Sigmoid colon (tissue), 4 donors: ENCODE data around the gene PCDHA10.

ENCODE experiments used
- POLR2A ChIP-seq, 2 donors: fragments of 450-650 bp; IDR thresholded peaks; one replicate each; pipeline ENCODE4 v1.6.1; 2016; ENCODE audit warnings: antibody characterized with exemption in 2 of 2, mild to moderate bottlenecking in 2 of 2, moderate library complexity in 2 of 2
- POLR2AphosphoS5 ChIP-seq, 4 donors: sonication (generic); formaldehyde crosslinking; IDR thresholded peaks; one replicate each; pipeline ENCODE4 v1.6.1; 2017; ENCODE audit warnings: antibody characterized with exemption in 4 of 4
- TF ChIP-seq, protein P1 (sequence below), 4 experiments: fragments of 450-650 bp in 3 of 4; fragments of 200-600 bp in 1 of 4; IDR thresholded peaks; one replicate each; pipeline ENCODE4 v1.5.1; 2016 to 2019; ENCODE audit warnings: antibody characterized with exemption in 4 of 4, mild to moderate bottlenecking in 3 of 4, moderate library complexity in 2 of 4

DNA sequence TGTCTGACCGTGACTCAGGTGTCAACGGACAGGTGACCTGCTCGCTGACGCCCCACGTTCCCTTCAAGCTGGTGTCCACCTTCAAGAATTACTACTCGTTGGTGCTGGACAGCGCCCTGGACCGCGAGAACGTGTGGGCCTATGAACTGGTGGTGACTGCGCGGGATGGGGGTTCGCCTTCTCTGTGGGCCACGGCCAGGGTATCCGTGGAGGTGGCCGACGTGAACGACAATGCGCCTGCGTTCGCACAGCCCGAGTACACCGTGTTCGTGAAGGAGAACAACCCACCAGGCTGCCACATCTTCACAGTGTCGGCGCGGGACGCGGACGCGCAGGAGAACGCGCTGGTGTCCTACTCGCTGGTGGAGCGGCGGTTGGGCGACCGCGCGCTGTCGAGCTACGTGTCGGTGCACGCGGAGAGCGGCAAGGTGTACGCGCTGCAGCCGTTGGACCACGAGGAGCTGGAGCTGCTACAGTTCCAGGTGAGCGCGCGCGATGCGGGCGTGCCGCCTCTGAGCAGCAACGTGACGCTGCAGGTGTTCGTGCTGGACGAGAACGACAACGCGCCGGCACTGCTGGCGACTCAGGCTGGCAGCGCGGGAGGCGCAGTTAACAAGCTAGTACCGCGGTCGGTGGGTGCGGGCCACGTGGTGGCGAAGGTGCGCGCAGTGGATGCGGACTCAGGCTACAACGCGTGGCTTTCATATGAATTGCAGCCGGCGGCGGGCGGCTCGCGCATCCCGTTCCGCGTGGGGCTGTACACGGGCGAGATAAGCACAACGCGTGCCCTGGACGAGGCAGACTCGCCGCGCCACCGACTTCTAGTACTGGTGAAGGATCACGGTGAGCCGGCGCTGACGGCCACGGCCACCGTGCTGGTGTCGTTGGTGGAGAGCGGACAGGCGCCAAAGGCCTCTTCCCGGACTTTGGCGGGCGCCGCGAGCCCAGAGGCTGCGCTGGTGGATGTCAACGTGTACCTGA lies 14.8 kb downstream of the PCDHA10 start:
- TF ChIP-seq, protein P1, sequence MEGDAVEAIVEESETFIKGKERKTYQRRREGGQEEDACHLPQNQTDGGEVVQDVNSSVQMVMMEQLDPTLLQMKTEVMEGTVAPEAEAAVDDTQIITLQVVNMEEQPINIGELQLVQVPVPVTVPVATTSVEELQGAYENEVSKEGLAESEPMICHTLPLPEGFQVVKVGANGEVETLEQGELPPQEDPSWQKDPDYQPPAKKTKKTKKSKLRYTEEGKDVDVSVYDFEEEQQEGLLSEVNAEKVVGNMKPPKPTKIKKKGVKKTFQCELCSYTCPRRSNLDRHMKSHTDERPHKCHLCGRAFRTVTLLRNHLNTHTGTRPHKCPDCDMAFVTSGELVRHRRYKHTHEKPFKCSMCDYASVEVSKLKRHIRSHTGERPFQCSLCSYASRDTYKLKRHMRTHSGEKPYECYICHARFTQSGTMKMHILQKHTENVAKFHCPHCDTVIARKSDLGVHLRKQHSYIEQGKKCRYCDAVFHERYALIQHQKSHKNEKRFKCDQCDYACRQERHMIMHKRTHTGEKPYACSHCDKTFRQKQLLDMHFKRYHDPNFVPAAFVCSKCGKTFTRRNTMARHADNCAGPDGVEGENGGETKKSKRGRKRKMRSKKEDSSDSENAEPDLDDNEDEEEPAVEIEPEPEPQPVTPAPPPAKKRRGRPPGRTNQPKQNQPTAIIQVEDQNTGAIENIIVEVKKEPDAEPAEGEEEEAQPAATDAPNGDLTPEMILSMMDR (IDR thresholded peaks at IDR 0.05), result no peak
- no peak for TF ChIP-seq POLR2A (IDR thresholded peaks at IDR 0.05)
- no peak for TF ChIP-seq POLR2AphosphoS5 (IDR thresholded peaks at IDR 0.05)
